Sigmoid colon (tissue), 7 donors: ENCODE data around the gene SART3. TPM values are rescaled to one million over a fixed set of nuclear protein-coding genes. Genes with fewer than 3 reads are reported as not detected.

Source experiments
- DNase-seq: peaks from one replicate; pipeline ENCODE4 v3.0.0-alpha.2; 2019
- H3K27ac ChIP-seq, 4 donors: fragments of 200-600 bp; sonication (generic); one replicate each; pipeline ENCODE4 v1.5.1; 2016 to 2019; ENCODE audit warnings: mild to moderate bottlenecking in 1 of 4
- H3K27me3 ChIP-seq, 3 donors: fragments of 200-600 bp; sonication (generic); one replicate each; pipeline ENCODE4 v1.5.1; 2019; ENCODE audit warnings: mild to moderate bottlenecking in 1 of 3
- H3K36me3 ChIP-seq, 4 donors: fragments of 200-600 bp; sonication (generic); one replicate each; pipeline ENCODE4 v1.5.1; 2016 to 2019
- H3K4me1 ChIP-seq, 4 donors: fragments of 200-600 bp; sonication (generic); one replicate each; pipeline ENCODE4 v1.5.1; 2017 to 2019
- H3K4me3 ChIP-seq, 4 donors: fragments of 200-600 bp; sonication (generic); one replicate each; pipeline ENCODE4 v1.5.1; 2017 to 2019; ENCODE audit warnings: mild to moderate bottlenecking in 2 of 4, moderate library complexity in 1 of 4
- H3K9me3 ChIP-seq, 4 donors: fragments of 200-600 bp in 3 of 4; sonication (generic) in 3 of 4; one replicate each; pipeline versions ENCODE4 v1.5.1 to v1.6.1; 2013 to 2019
- CTCF ChIP-seq, 4 experiments: fragments of 450-650 bp in 3 of 4; fragments of 200-600 bp in 1 of 4; IDR thresholded peaks; one replicate each; pipeline ENCODE4 v1.5.1; 2016 to 2019; ENCODE audit warnings: antibody characterized with exemption in 4 of 4, mild to moderate bottlenecking in 3 of 4, moderate library complexity in 2 of 4
- EP300 ChIP-seq, 4 donors: sonication (generic); formaldehyde crosslinking; IDR thresholded peaks; one replicate each; pipeline ENCODE4 v1.6.1; 2017; ENCODE audit warnings: antibody characterized with exemption in 4 of 4
- POLR2A ChIP-seq, 2 donors: fragments of 450-650 bp; IDR thresholded peaks; one replicate each; pipeline ENCODE4 v1.6.1; 2016; ENCODE audit warnings: antibody characterized with exemption in 2 of 2, mild to moderate bottlenecking in 2 of 2, moderate library complexity in 2 of 2
- POLR2AphosphoS5 ChIP-seq, 4 donors: sonication (generic); formaldehyde crosslinking; IDR thresholded peaks; one replicate each; pipeline ENCODE4 v1.6.1; 2017; ENCODE audit warnings: antibody characterized with exemption in 4 of 4
- WGBS, 2 donors: extraction: QIAGEN DNeasy Blood & Tissue Kit; methylation state at CpG; one replicate each; pipeline ENCODE4 v1.1.7; 2013; 5-methylcytosine and 5-hydroxymethylcytosine counted together
- intact Hi-C: fragments of 100-400 bp; cut with DNase I; formaldehyde crosslinking; loops from one replicate; pipeline ENCODE4 v1.15.1; 2023
- polyA plus RNA-seq, 3 donors: library from polyadenylated mRNA; stranded (reverse); fragments of 200-250 nt; gene quantifications; one replicate each; pipeline ENCODE4 v1.2.3, GENCODE V29; 2013
- total RNA-seq, 4 donors: library from RNA; depleted of rRNA; stranded (reverse); fragments of >200 nt; gene quantifications; one replicate each; pipeline ENCODE4 v1.1.0, GENCODE V29; 2016
- donor health status: healthy with polysubstance abuse.
- donor health status: Bipolar disorder and iron deficiency.
- donor health status: healthy.

The SART3 gene
- total and polyA plus RNA-seq, 7 donors, result 15.3 to 69.1 (median 45.3) TPM

- intact Hi-C loops, result no loop called here
- WGBS, 2 donors, result 39 to 64% methylated on average over 14 of the region's 14 CpGs
- H3K9me3 ChIP-seq, result no peaks in the 10 kb centered on the region
- H3K27ac ChIP-seq, result no peak overlapping the region
- H3K27me3 ChIP-seq, result no peaks in the 10 kb centered on the region
- no peak for DNase-seq
- H3K36me3 ChIP-seq, result no peaks in the 10 kb centered on the region
- H3K4me3 ChIP-seq, result no peak overlapping the region
- TF ChIP-seq POLR2AphosphoS5 (IDR thresholded peaks at IDR 0.05) (no peak), POLR2A (IDR thresholded peaks at IDR 0.05) (no peak), CTCF (IDR thresholded peaks at IDR 0.05) (no peak), EP300 (IDR thresholded peaks at IDR 0.05) (no peak)
- H3K4me1 ChIP-seq, result peaks cover 0 to 1% (median under 1%) of the 10 kb centered on the region in 4 donors
Observed at GRCh38 chr12:108604208-108604941, 43.4 kb upstream of the SART3 start.

DNA sequence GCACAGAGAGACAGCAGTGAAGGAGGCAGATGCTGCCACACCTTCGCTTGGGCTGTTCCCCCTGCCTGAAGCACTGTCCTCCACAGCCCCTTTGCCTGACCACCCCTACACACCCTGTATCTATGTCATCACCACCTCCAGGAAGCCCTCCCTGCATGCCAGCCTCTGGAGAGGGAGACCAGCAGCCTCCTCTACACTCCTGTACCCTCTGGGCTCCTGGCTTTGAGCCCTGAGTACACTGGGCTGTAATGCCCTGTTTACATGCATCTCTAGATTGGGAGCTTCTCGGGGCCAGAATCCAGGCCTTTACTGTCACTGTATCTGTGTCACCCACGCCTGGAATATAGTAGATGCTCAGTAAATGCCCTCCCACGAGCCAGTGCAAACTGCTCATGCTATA is 42.8 kb upstream of the SART3 start:
- H3K4me1 ChIP-seq, result no peaks in the 10 kb centered on the region
- intact Hi-C loops, result no loop called here
- no peaks in the 10 kb centered on the region for H3K36me3 ChIP-seq
- no peaks in the 10 kb centered on the region for H3K27me3 ChIP-seq
- H3K27ac ChIP-seq, result no peak overlapping the region
- DNase-seq, result no peak
- H3K9me3 ChIP-seq, result no peaks in the 10 kb centered on the region
- WGBS, 2 donors, result 72 to 86% methylated on average over 4 of the region's 4 CpGs
- TF ChIP-seq POLR2AphosphoS5 (IDR thresholded peaks at IDR 0.05), result no peak
- no peak for TF ChIP-seq CTCF (IDR thresholded peaks at IDR 0.05)
- TF ChIP-seq EP300 (IDR thresholded peaks at IDR 0.05), result no peak
- no peak for TF ChIP-seq POLR2A (IDR thresholded peaks at IDR 0.05)
- no peak overlapping the region for H3K4me3 ChIP-seq

DNA sequence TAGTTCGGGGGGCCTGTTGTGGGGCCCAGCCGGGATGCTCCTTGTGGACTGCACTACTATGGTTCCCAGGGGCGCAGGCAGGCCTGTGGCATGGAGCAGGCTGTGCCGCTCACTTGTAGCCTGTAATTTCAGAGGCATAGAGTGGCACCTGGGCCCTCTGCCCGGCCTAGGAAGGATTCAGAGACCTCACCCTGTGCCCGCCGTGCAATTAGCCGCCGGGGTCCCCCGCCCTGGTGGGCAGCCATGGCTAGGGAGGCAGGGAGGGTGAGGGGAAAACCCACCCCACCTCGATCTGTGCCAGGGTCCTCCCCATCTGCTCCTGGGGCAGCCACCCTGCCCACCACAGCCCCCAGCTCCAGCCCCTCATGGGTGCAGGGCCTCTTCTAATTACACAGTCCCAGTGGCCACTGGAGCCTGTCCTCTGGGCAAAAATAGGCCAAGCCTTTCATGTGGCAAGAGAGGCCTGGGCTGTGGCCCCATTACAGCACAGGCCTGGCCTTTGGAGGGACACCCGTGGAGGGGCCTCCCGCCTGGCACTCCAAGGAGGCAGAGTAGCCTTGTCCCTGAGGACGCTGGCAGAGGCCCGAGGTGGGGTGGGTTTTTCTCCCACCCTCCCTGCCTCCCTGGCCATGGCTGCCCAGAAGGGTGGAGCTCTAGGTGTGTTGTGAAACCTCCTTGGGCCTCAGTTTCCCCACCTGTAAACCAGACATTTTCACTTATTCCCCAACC is 42.2 kb upstream of the SART3 start:
- Histone ChIP-seq H3K9me3 (no peaks in the 10 kb centered on the region), H3K4me3 (no peak overlapping the region), H3K27me3 (no peaks in the 10 kb centered on the region), H3K27ac (no peak overlapping the region), H3K36me3 (no peaks in the 10 kb centered on the region), H3K4me1 (no peaks in the 10 kb centered on the region)
- 89 to 91% methylated on average over 15 of the region's 15 CpGs for WGBS, 2 donors
- intact Hi-C loops, result no loop called here
- TF ChIP-seq POLR2A (IDR thresholded peaks at IDR 0.05) (no peak), CTCF (IDR thresholded peaks at IDR 0.05) (no peak), POLR2AphosphoS5 (IDR thresholded peaks at IDR 0.05) (no peak)
- no peak for DNase-seq

GRCh38 chr12:108602209-108602705 is 41.3 kb upstream of the SART3 start:
- intact Hi-C loops, result no loop called here
- 91 to 93% methylated on average over 9 of the region's 9 CpGs for WGBS, 2 donors
- DNase-seq, result no peak
- H3K36me3 ChIP-seq, result no peaks in the 10 kb centered on the region
- no peaks in the 10 kb centered on the region for H3K4me1 ChIP-seq
- H3K4me3 ChIP-seq, result no peak overlapping the region
- no peaks in the 10 kb centered on the region for H3K9me3 ChIP-seq
- H3K27me3 ChIP-seq, result no peaks in the 10 kb centered on the region
- H3K27ac ChIP-seq, result no peak overlapping the region
- TF ChIP-seq POLR2A (IDR thresholded peaks at IDR 0.05), result no peak
- no peak for TF ChIP-seq CTCF (IDR thresholded peaks at IDR 0.05)
